Measurements from ENCODE around the gene B3GNT4.
"Not testable (repeated sequence)": the region's sequence is repeated elsewhere in the genome, so short reads cannot be mapped to it uniquely, and the experiment has no call there.

B3GNT4 gene

DNA sequence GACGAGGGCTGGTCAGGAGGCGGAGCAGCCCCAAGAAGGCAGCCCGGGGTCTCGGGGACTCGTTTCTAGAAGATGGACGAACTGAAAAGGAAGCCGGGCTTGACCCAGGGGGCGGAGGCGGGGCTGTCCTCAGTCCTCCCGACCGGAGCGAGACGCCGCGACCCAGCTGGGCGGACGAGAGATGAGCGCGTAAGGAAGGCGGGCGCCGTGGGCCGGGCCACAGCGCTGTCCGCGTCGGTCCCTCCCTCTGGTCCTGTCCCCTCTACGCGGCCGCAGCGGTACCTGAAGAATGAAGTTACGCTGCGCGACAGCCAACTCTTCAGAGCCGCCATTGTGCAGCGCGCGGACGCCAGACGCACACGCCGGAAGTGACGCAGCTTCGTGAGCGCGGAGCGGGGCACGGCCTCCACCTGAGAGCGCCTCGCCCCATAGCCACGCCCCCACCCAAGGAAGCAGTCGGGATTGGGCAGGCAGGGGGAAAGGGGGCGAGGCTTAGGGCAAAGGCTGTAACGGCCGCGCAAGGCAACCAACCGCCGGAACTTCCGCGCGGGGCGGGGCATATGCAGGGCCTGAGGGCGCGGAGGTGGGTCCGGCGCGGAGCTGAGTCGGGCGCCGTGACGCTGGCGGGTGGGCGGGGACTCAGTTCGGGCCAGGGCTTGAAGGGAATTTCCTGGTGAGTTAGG lies 22.3 kb downstream of the B3GNT4 start, which contains the start of gene DIABLO:
TSS of gene DIABLO (minus strand) at position 370 of the 683 bp plus-strand sequence. CDS start at position 332, 38 bp downstream.
- peak; percentile 100 for DNase-seq

DNA sequence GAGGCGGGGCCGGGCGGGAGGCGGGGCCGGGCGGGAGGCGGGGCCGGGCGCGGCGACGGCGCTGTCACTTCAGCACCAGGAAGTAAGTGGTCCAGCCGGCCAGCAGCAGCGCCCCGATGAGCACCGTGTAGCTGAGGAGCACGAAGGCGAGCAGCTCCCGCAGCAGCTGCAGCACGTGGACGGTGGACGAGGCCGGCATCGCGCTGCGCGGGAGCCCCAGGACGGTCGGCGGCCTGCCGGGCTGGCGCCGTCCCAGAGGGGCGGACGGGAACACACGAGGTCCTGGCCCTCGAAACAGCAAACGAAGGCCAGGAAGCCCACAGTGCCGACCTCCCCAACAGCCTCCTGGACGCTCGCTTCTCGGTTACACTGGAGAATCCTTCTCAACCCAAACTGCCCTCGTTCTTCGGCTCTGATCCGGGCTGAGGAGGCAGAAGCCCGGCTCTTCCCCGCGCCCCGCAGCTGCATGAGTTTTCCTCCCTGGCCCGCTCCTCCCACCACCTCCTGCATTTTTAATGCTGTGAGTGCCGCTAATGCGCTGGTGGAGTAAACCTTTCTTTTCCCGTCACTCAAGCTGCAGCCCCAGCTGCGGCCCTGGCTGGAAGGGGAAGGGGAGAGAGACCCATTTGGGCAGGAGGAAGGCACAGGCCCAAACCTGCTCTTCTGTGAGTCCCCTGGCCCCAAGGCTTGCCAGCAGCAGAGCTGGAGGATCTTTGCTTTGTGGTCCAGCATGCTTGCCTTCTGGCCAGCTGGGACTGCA lies 23.0 kb downstream of the B3GNT4 start:
- no peak for DNase-seq

DNA sequence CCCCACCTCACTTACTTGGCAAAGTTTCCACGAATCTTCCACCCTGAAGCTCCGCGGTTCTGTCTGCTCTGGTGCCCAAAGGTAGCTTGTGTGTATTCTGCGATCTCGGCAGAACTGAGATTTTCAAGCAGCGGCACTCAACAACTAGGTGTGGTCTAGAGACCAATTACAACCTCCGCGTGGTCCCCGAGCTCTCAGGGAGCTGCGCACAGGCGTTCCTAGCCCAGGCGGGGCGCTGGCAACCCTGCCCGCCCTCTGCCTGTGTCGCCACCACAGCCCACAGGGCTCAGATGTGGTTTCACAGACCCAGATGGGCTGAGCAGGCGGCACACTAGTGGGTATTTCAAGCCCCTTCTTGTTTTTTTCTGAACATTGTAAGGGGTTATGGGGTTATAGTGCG lies 23.8 kb downstream of the B3GNT4 start:
- peak; percentile 9 for DNase-seq

DNA sequence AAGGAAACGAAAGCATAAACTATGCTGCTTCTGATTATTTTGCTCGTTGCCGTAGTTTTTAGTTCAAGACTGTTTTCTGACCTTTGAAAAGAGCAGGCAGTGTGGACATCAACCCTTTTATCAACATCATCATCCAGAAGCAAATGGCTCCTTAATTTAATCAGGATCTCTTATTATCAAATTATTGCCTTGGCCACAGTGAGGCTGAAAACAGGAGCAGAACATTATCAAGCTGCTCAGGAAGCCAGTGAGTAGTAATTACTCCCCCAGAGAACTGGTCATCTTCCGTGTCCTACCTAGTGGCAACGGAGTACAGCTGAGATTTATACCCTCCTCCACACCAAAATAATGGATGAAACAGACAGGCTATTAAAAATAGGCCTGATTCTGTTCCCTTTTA lies 24.6 kb downstream of the B3GNT4 start:
- DNase-seq, result no peak

DNA sequence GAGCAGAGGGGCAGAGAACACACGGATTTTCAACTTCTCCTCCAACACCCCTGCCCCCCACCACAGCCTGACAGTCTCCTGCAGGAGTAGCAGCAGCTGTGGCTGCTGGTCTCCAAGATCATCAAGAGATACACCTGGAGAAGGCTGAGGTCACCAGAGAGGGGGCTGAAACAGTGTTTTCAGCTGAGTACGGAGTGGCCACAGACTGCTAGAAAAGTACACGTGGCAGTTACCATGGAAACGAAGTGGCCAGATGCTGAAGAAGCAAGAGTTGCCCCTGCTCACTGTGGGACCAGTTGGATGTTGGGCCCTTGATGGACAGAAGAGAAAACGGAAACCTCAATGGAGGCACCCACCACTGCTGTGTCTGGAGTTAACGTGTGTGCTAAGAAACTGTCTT lies 27.3 kb downstream of the B3GNT4 start:
- no peak for DNase-seq

DNA sequence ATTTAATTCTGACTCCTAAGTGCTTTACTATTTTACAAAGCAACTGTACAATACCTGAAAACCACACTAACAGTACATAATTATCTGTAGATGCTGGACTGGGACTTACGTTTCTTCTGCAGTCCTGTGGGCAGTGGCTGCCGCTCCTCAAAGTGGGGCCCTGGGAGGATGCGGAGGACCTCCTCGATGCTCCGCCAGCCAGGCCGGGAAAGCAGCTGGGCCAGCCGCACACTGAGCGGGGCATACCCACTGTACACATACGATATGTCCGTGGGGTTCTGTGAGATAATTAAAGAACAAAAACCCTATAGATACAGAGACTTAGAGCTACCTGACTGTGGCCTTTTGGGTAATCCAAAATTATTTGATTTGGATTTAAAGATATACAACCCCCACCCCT lies 29.2 kb downstream of the B3GNT4 start:
- no peak for DNase-seq

DNA sequence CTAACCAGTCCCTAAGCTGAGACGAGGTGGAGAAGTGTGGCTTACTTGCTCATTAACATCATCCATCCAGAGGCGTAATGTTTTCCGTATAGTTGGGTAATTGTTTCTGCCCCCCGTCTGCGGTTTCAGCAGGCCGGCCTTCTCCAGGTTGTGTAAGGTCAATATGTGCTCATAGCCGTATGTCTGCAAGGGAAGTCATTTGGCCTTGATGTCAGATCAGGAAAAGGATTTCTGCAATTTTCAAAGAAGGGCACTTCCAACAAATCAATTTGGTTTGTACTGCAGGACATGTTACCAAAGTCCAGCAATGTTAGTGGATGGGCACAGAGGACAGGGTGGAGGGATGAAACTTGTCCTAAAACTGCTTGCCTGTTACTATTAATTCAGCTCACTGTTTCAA lies 32.2 kb downstream of the B3GNT4 start:
- no peak for DNase-seq

DNA sequence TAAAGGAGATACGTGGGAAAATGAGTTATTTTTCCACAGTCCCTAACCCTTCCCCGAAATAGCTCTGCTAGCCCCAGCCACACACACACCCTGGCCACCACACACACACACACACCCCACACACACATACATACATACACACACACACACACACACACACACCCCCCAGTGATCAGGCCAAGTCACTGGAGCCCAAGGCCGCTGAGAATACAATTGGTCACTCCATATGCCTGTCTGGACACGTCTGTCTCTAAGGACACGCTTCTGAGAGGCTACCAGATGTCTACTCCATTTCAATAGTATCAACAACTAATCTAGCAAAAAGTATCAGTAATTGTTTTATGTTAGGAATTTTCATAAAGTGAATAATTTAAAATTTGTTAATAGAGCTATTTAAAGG lies 35.4 kb downstream of the B3GNT4 start:
- no peak for DNase-seq

DNA sequence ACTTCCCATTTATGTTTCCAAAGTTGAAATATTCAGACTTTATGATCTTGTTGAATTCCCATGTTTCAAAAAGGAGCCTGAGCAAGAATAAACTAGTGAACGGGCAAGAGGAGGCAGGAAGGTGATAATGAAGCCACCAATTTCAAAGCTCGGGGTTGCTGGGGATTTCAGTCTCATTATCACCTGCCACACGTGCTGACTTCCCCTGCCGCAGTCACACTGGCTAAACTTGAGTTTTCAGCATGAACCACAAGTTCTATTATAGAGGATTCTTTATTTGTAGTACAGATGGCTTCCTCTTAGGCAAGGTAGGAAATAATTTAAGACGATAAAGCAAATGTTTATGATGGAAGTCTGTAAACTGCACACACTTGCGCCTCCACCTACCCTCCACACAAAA lies 40.5 kb downstream of the B3GNT4 start:
- no peak for DNase-seq

DNA sequence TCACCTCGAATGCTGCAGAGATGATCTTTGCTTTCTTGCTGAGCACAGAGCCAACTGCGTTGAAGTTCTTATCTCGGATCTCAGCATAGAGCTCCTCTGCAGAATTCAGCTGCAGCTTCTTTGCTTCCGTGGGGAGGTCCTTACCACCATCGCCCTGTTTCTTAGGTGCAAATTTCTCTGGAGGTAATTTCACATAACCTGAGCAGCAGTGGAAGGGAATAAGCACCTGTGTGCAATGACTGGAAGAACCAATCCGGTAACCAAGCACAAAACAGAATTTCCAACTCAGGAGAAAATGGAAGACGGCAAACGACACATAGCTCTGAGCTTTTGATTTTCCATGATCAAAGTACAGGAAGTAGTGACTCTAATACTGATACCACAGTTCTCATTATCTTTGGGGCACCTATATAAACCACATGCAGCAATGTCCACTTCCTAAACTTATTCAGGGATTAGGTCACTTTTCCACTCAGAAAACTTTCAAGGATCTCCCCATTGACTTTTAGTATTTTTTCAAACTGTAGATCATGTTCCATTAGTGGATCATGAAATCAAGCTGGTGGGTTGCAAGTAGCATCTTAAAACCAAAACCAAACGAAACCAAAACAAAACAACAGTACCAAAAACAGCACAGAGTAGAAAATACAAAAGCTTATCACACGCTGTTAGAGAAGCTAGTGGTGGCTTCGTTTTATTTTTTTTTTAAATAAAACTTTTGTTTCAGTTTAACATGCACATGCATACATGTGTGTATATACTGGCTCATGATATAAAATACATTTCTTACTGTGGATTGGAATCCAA lies 41.3 kb downstream of the B3GNT4 start:
- DNase-seq, result no peak

DNA sequence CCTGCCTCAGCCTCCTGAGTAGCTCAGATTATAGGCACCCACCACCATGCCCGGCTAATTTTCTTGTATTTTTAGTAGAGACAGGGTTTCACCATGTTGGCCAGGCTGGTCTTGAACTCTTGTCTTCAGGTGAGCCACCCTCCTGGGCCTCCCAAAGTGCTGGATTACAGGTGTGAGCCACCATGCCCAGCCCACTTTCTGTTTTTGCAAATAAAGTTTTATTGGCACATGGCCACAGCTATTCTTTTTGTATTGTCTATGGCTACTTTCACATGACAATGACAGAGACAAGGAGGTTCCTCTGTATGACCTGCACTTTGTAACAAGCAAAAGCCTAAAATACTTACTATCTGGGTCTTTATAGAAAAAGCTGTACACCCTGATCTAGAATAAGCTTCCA lies 42.0 kb downstream of the B3GNT4 start:
- DNase-seq, result no peak

DNA sequence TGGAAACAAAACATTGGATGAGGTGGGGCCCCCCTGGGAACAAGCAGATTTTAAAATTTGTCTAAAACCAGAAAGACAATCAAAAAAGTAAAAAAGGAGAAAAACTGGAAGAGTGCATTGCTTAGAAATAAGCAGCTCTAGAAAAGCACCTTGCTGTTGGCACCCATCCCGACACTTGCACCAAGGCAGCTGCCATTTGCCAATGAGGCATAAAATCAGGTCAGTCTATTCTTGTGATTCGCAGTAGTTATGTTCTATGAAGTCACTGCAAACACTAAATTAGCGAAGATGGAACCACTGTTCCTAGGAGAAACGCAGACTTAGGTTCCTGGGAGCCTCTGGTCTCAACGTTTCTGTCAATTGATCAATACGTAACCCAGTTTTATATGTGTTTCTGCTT lies 46.5 kb downstream of the B3GNT4 start:
- DNase-seq, result no peak

DNA sequence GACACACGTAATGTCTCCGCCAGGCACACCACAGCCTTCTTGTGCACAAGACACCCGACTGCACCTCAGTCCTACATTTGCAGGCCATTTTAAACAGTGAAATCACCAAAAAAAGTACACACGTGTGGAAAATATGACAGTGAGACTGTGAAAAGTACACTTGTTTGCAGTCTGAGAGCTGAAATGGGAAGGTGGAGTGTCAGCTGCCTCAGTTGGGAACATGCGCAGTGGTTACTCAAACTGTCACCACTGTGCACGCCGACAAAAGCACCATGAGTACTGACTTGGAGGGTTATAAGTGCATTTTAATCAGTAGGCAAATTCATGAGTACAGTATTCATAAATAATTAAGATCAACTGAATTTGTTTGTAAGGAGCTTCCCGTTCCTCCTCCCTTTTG lies 47.0 kb downstream of the B3GNT4 start:
- DNase-seq, result no peak

DNA sequence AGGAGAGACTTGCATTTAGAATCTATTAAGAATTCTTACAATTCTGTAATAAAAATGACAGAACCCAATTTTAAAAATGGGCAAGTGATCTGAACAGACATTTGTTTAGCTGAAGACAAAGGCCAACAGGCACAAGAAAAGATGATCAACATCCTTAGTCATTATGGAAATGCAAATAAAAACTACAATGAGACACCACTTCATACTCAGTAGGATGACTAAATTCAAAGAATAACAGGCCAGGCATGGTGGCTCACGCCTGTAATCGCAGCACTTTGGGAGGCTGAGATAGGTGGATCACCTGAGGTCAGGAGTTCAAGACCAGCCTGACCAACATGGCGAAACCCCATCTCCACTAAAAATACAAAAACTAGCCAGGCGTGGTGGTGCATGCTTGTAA lies 55.0 kb downstream of the B3GNT4 start:
- DNase-seq, result not testable (repeated sequence)
